HFFc6 (cell line): Measurements from ENCODE around the gene GSTM3. TPM values are rescaled to one million over a fixed set of nuclear protein-coding genes. Genes with fewer than 3 reads are reported as not detected.
A peak's percentile ranks its signal among the peaks of the same experiment; 100 is the strongest.
"Not testable (repeated sequence)": the region's sequence is repeated elsewhere in the genome, so short reads cannot be mapped to it uniquely, and the experiment has no call there.

ENCODE experiments used
- DNase-seq: peaks from one replicate; pipeline ENCODE4 v3.0.0-alpha.2; 2018
- H3K27ac Mint-ChIP-seq: 2 replicates; pipeline ENCODE4 v1.8.0; 2020; ENCODE audit warnings: mild to moderate bottlenecking, mixed read lengths
- H3K27me3 Mint-ChIP-seq: 2 replicates; pipeline ENCODE4 v1.8.0; 2021; ENCODE audit warnings: mild to moderate bottlenecking, moderate library complexity, mixed read lengths; ENCODE audit not compliant: insufficient read depth
- H3K36me3 Mint-ChIP-seq: 2 replicates; pipeline ENCODE4 v1.8.0; 2021; ENCODE audit warnings: low read depth, mixed read lengths
- H3K4me1 Mint-ChIP-seq: 2 replicates; pipeline ENCODE4 v1.8.0; 2020; ENCODE audit warnings: low read depth, mixed read lengths
- H3K4me3 Mint-ChIP-seq: 2 replicates; pipeline ENCODE4 v1.8.0; 2020; ENCODE audit warnings: mild to moderate bottlenecking, moderate library complexity, mixed read lengths
- H3K9me3 Mint-ChIP-seq: 2 replicates; pipeline ENCODE4 v1.8.0; 2020; ENCODE audit warnings: mild to moderate bottlenecking, mixed read lengths
- CTCF ChIP-seq: fragments of 200-600 bp; sonication (generic); IDR thresholded peaks from 2 replicates; pipeline ENCODE4 v1.5.0; 2021; ENCODE audit warnings: antibody characterized with exemption, mild to moderate bottlenecking
- total RNA-seq, 6 experiments: library from RNA; stranded (reverse); fragmentation: NEBNext Ultra II Directional; extraction: Animal tissue kit (Norgen Biotek cat#: 25700); gene quantifications; 2 replicates in 1 of 6; 3 replicates in 5 of 6; pipeline ENCODE4 v1.2.3, GENCODE V29; 2021

The GSTM3 gene
- total RNA-seq, 6 experiments from 2014 or later: 36.9 to 51.3 (median 43.6) TPM

- DNase-seq: no peak
- no peak overlapping the region for H3K4me3 Mint-ChIP-seq
- H3K4me1 Mint-ChIP-seq: peaks cover 32% of the 10 kb centered on the region
- no peaks in the 10 kb centered on the region for H3K9me3 Mint-ChIP-seq
- no peak for TF ChIP-seq CTCF
- no peaks in the 10 kb centered on the region for H3K36me3 Mint-ChIP-seq
- peaks cover 4% of the 10 kb centered on the region; the same call in 1 of the 2 replicates for H3K27me3 Mint-ChIP-seq
- no peak overlapping the region; the same call in 1 of the 2 replicates for H3K27ac Mint-ChIP-seq
Observed at GRCh38 chr1:109716570-109717090, 24.2 kb downstream of the GSTM3 start.

DNA sequence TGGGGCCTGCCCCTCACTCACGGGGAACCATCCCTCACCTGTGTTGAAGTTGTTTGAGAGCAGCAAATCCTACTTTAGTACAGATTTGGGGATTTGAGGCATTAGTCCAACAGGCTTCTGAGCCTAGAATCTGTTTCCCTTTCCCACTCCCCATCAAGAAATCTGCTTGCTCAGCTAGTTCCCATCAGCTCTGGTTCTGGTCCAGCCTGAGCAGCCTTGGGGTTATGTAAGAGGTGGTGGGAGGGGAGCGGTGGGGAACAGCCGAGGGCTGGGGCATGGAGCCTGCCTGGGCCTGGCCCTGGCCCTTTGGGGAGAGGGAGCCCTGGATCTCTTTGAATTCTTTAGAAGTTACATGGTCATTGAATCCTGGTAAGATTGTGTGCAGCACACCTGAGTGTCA lies 24.7 kb downstream of the GSTM3 start:
- H3K4me3 Mint-ChIP-seq: no peak overlapping the region
- no peak for DNase-seq
- H3K27ac Mint-ChIP-seq: no peak overlapping the region
- peaks cover 4% of the 10 kb centered on the region; the same call in 1 of the 2 replicates for H3K27me3 Mint-ChIP-seq
- H3K4me1 Mint-ChIP-seq: peaks cover 32% of the 10 kb centered on the region
- TF ChIP-seq CTCF: no peak
- no peaks in the 10 kb centered on the region for H3K9me3 Mint-ChIP-seq
- H3K36me3 Mint-ChIP-seq: no peaks in the 10 kb centered on the region

- TF ChIP-seq CTCF: no peak
- H3K36me3 Mint-ChIP-seq: no peaks in the 10 kb centered on the region
- no peaks in the 10 kb centered on the region for H3K9me3 Mint-ChIP-seq
- no peak for DNase-seq
- H3K27me3 Mint-ChIP-seq: peaks cover 4% of the 10 kb centered on the region; the same call in 1 of the 2 replicates
- H3K4me3 Mint-ChIP-seq: no peak overlapping the region
- H3K4me1 Mint-ChIP-seq: peaks cover 27% of the 10 kb centered on the region
- H3K27ac Mint-ChIP-seq: no peak overlapping the region
Observed at GRCh38 chr1:109714661-109715372, 26.0 kb downstream of the GSTM3 start.

DNA sequence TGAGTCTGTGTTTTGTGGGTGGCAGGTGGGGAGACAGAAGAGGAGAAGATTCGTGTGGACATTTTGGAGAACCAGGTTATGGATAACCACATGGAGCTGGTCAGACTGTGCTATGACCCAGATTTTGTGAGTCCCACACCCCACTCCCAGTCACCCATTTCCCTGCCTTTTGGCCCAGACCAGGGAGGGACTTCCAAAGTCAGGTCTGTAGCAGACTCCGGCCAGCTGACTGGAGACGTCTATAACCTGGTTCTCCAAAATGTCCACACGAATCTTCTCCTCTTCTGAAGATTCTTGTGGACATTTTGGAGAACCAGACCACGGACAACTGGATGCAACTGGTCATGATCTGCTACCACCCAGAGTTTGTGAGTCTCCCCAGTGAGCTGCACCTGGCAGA lies 27.2 kb downstream of the GSTM3 start:
- peaks cover 8% of the 10 kb centered on the region for H3K27me3 Mint-ChIP-seq
- no peak for DNase-seq
- no peak overlapping the region for H3K4me3 Mint-ChIP-seq
- H3K4me1 Mint-ChIP-seq: peaks cover 15% of the 10 kb centered on the region
- H3K9me3 Mint-ChIP-seq: peaks cover 11% of the 10 kb centered on the region
- peaks cover 10% of the 10 kb centered on the region for H3K36me3 Mint-ChIP-seq
- no peak for TF ChIP-seq CTCF
- H3K27ac Mint-ChIP-seq: no peak overlapping the region

DNA sequence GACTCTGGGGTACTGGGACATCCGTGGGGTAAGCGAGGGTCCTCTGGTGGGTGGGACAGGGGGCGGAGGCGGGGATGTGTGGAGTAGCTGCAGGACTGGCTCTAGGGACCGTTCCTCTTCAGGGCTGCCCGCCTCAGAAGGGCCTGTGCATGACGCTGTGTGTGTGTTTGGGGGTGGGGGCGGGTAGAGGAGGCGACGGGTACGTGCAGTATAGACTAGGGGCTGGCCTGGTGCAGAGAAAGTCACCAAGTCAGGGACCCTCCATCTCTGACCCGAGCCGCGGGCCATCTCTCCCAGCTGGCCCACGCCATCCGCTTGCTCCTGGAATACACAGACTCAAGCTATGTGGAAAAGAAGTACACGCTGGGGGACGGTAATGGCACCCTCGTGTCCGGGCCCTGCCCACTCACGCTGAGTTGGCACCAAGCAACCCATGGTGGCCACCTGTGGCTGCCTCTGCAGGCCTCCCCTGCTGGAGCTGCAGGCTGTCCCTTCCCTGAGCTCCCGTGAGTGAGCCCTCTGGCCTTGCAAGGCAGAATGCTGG lies 28.4 kb downstream of the GSTM3 start:
- Mint-ChIP-seq H3K27me3 (peaks cover 8% of the 10 kb centered on the region), H3K27ac (peak overlapping the region; percentile 9; the same call in 1 of the 2 replicates), H3K4me3 (peak overlapping the region; percentile 81), H3K36me3 (peaks cover 17% of the 10 kb centered on the region), H3K4me1 (peaks cover 3% of the 10 kb centered on the region), H3K9me3 (peaks cover 19% of the 10 kb centered on the region)
- no peak for DNase-seq
- no peak for TF ChIP-seq CTCF

- H3K27ac Mint-ChIP-seq: peak within 1 kb of the TSS; percentile 9
- not testable (repeated sequence) for DNase-seq
Observed at GRCh38 chr1:109711593-109712320, 29.1 kb downstream of the GSTM3 start, which contains the start of gene GSTM5. Gene GSTM5 (plus strand): TSS chr1:109712251. CDS start chr1:109712313, 62 bp downstream.

DNA sequence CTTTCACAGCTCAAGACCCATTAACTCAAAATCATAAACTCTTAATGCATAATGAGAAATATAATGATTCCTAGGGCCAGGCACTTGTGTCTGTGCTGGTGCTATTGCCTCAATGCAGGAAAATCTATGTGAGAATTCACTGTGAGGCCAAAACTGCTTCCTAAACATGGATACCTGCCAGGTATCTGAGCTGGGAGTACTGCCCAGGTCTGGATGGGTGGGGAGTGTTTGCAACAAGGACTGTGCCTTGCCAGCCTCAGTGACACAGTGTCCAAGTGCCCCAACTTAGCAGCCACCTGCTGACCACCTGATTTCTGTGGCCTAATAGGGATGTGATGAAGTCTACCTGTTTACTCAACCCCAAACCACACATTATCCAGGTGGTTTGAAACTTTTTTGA lies 31.0 kb downstream of the GSTM3 start:
- H3K27ac Mint-ChIP-seq, H3K4me3 Mint-ChIP-seq, H3K4me1 Mint-ChIP-seq, H3K27me3 Mint-ChIP-seq, DNase-seq: not testable (repeated sequence)
- Mint-ChIP-seq H3K36me3 (peaks cover 17% of the 10 kb centered on the region), H3K9me3 (peaks cover 20% of the 10 kb centered on the region)

More at GRCh38 chr1:109711593-109712320, 29.1 kb downstream of the GSTM3 start, which contains the start of gene GSTM5:
- H3K36me3 Mint-ChIP-seq: peaks cover 17% of the 10 kb centered on the region
- not testable (repeated sequence) for H3K27me3 Mint-ChIP-seq, H3K4me1 Mint-ChIP-seq
- peaks cover 19% of the 10 kb centered on the region for H3K9me3 Mint-ChIP-seq
- peak within 1 kb of the TSS; percentile 81 for H3K4me3 Mint-ChIP-seq

DNA sequence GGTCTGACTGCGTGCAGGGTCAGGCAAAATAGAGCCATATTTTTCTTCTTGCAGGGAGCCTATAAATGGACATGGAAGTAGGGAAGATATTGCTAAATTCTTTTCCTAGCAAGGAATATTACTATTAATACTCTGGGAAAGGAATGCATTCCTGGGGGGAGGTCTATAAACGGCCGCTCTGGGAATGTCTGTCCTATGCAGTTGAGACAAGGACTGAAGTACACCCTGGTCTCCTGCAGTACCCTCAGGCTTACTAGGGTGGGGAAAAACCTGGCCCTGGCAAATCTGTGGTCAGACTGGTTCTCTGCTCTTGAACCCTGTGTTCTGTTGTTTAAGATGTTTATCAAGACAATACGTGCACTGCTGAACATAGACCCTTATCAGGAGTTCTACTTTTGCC lies 31.9 kb downstream of the GSTM3 start:
- H3K4me3 Mint-ChIP-seq, H3K27me3 Mint-ChIP-seq: not testable (repeated sequence)

More for the DNA sequence above, 31.9 kb downstream of the GSTM3 start:
- H3K27ac Mint-ChIP-seq, DNase-seq, H3K4me1 Mint-ChIP-seq: not testable (repeated sequence)
- H3K36me3 Mint-ChIP-seq: peaks cover 25% of the 10 kb centered on the region
- peaks cover 28% of the 10 kb centered on the region for H3K9me3 Mint-ChIP-seq
